Heart left ventricle (tissue), 16 donors: ENCODE data around the gene LUC7L. TPM values are rescaled to one million over a fixed set of nuclear protein-coding genes. Genes with fewer than 3 reads are reported as not detected.
"Not testable (repeated sequence)": the region's sequence is repeated elsewhere in the genome, so short reads cannot be mapped to it uniquely, and the experiment has no call there.

Experiments
- ATAC-seq, 4 donors: fragments of 200-7000 bp; cut with Tn5 transposase; one replicate each; pipeline ENCODE4 v1.9.1; 2020 to 2022; ENCODE audit warnings: moderate library complexity in 4 of 4, mild to moderate bottlenecking in 3 of 4, moderate number of reproducible peaks in 1 of 4
- DNase-seq, 5 donors: peaks; one replicate each; pipeline ENCODE4 v3.0.0-alpha.2; 2020
- H3K27ac ChIP-seq, 12 donors: fragments of 200-600 bp; sonication (generic) in 4 of 12; one replicate each; pipeline versions ENCODE4 v1.5.0 to v1.8.0; 2016 to 2022; ENCODE audit warnings: mild to moderate bottlenecking in 2 of 12
- H3K27me3 ChIP-seq, 9 donors: fragments of 200-600 bp; sonication (generic) in 2 of 9; one replicate each; pipeline versions ENCODE4 v1.5.1 to v1.8.0; 2016 to 2022; ENCODE audit warnings: mild to moderate bottlenecking in 3 of 9
- H3K36me3 ChIP-seq, 9 donors: fragments of 200-600 bp; sonication (generic) in 2 of 9; one replicate each; pipeline versions ENCODE4 v1.5.0 to v1.8.0; 2018 to 2022; ENCODE audit warnings: mild to moderate bottlenecking in 2 of 9
- H3K4me1 ChIP-seq, 12 donors: fragments of 200-600 bp; sonication (generic) in 4 of 12; one replicate each; pipeline versions ENCODE4 v1.5.0 to v1.8.0; 2016 to 2022; ENCODE audit warnings: mild to moderate bottlenecking in 3 of 12
- H3K4me3 ChIP-seq, 12 donors: fragments of 200-600 bp; sonication (generic) in 4 of 12; one replicate each; pipeline versions ENCODE4 v1.5.0 to v1.8.0; 2017 to 2022; ENCODE audit warnings: mild to moderate bottlenecking in 9 of 12, moderate library complexity in 4 of 12
- H3K9me3 ChIP-seq, 12 donors: fragments of 200-600 bp; sonication (generic) in 4 of 12; one replicate each; pipeline versions ENCODE4 v1.5.0 to v1.8.0; 2016 to 2022; ENCODE audit warnings: mild to moderate bottlenecking in 1 of 12
- CTCF ChIP-seq, 12 donors: fragments of 200-600 bp; sonication (generic) in 4 of 12; IDR thresholded peaks; one replicate each; pipeline versions ENCODE4 v1.5.0 to v1.8.0; 2018 to 2022; ENCODE audit warnings: antibody characterized with exemption in 12 of 12, mild to moderate bottlenecking in 5 of 12
- POLR2A ChIP-seq, 2 donors: fragments of 450-650 bp; IDR thresholded peaks; one replicate each; pipeline ENCODE4 v1.6.1; 2017; ENCODE audit warnings: antibody characterized with exemption in 2 of 2, mild to moderate bottlenecking in 2 of 2, moderate library complexity in 2 of 2
- WGBS, 4 donors: extraction: QIAGEN DNeasy Blood & Tissue Kit in 2 of 4; methylation state at CpG; one replicate each; pipeline versions ENCODE4 v1.1.5 to v1.1.7; 2013 to 2018; 5-methylcytosine and 5-hydroxymethylcytosine counted together
- intact Hi-C, 10 donors: fragments of 100-400 bp; cut with DNase I; formaldehyde crosslinking; loops; one replicate each; pipeline versions ENCODE4 v1.11.1 to v1.14.2; 2022
- polyA plus RNA-seq, 2 donors: library from polyadenylated mRNA; stranded (reverse); fragments of 200-250 nt; gene quantifications; one replicate each; pipeline ENCODE4 v1.2.3, GENCODE V29; 2013
- total RNA-seq, 9 donors: library from RNA; depleted of rRNA in 2 of 9; stranded (reverse); fragments of >200 nt in 2 of 9; fragmentation: NEBNext Ultra II Directional in 3 of 9; extraction: Animal tissue kit (Norgen Biotek cat#: 25700) in 3 of 9; gene quantifications; one replicate each; pipeline versions ENCODE4 v1.1.0 to v1.2.4, GENCODE V29; 2016 to 2023
- donor health status: ischemic (EF 13 %, LVEDD 7.1; RV severe dilation, severe dysfunction).
- donor health status: healthy with polysubstance abuse.
- donor health status: DM: no; HTN: yes; CAD: no.
- donor health status: DM: no; HTN: no; CAD: no.
- donor health status: ischemic (EF 25% LVEDD 6.9; RV normal size, moderate dysfunction).
- donor health status: ischemic (EF 25% LVEDD 5.7; RV mildly dilated, moderate dysfunction).
- donor health status: healthy.
- donor health status: DM: yes; HTN: yes; CAD: no.
- donor health status: ischemic (EF 35%, LVEDD 5.7; RV mildly dilated, moderate dysfunction).
- donor health status: nonischemic (EF 11% LVEDD 7.7; RV severe dilation, severe dysfunction).
- donor health status: DM: yes; HTN: yes; CAD: no.
- donor health status: PGD.
- donor health status: ischemic (EF 29% LVEDD 5.4; RV normal size, mild dysfunction).
- donor health status: nonischemic (EF 23%, LVEDD 6.1; RV moderate dilation, normal function).

LUC7L gene
- total and polyA plus RNA-seq, 11 donors = 12.5 to 47.5 (median 19.4) TPM

GRCh38 chr16:240559-240958 lies 11.3 kb upstream of the LUC7L start:
- no peak for TF ChIP-seq POLR2A (IDR thresholded peaks at IDR 0.05)
- TF ChIP-seq CTCF (IDR thresholded peaks at IDR 0.05) = no peak
- Histone ChIP-seq H3K27me3 (no peaks in the 10 kb centered on the region), H3K27ac (peak overlapping the region in 11 of 12 donors; percentile 15 to 67 (median 50)), H3K9me3 (no peaks in the 10 kb centered on the region), H3K4me3 (no peak overlapping the region), H3K4me1 (peaks cover 0 to 56% (median 31%) of the 10 kb centered on the region in 12 donors), H3K36me3 (peaks cover 0 to 4% (median 0%) of the 10 kb centered on the region in 9 donors)
- no peak for ATAC-seq
- WGBS, 4 donors = 87 to 95% (median 92%) methylated on average over 8 of the region's 8 CpGs
- DNase-seq = peak in 1 of 5 donors; percentile 1
- intact Hi-C loops = loop anchor here in 1 of 10 donors (10.0 kb wide), 1 partner anchor 104 kb away; no protein-coding TSS in a partner anchor

GRCh38 chr16:239948-240277 lies 10.7 kb upstream of the LUC7L start:
- H3K4me1 ChIP-seq = peaks cover 0 to 60% (median 34%) of the 10 kb centered on the region in 12 donors
- H3K9me3 ChIP-seq = no peaks in the 10 kb centered on the region
- no peak overlapping the region for H3K4me3 ChIP-seq
- H3K27me3 ChIP-seq = no peaks in the 10 kb centered on the region
- intact Hi-C loops = loop anchor here in 3 of 10 donors (5.0 to 10.0 kb wide), 2 partner anchors 105 to 112 kb away; partner anchors contain the start of gene AXIN1 (in 2 of the 3)
- ATAC-seq (no peak), DNase-seq (peak in 1 of 5 donors; percentile 23)
- 64 to 68% (median 67%) methylated on average over 3 of the region's 3 CpGs for WGBS, 4 donors
- TF ChIP-seq POLR2A (IDR thresholded peaks at IDR 0.05) = no peak
- TF ChIP-seq CTCF (IDR thresholded peaks at IDR 0.05) = no peak
- H3K36me3 ChIP-seq = peaks cover 0 to 4% (median 0%) of the 10 kb centered on the region in 9 donors
- peak overlapping the region in 11 of 12 donors; percentile 15 to 67 (median 50) for H3K27ac ChIP-seq

- ATAC-seq = peak; percentile 86 to 97 (median 96)
- peak in 11 of 12 donors; percentile 4 to 62 (median 43) for TF ChIP-seq CTCF (IDR thresholded peaks at IDR 0.05)
- peak; percentile 85 to 98 for TF ChIP-seq POLR2A (IDR thresholded peaks at IDR 0.05)
- DNase-seq = peak; percentile 95 to 96 (median 96)
- Histone ChIP-seq H3K27me3 (no peaks in the 10 kb centered on the region), H3K36me3 (peaks cover 0 to 4% (median 0%) of the 10 kb centered on the region in 9 donors), H3K4me1 (peaks cover 0 to 26% (median 15%) of the 10 kb centered on the region in 12 donors), H3K4me3 (peak within 1 kb of the TSS; percentile 73 to 98 (median 92)), H3K9me3 (no peaks in the 10 kb centered on the region), H3K27ac (peak within 1 kb of the TSS; percentile 89 to 99 (median 98))
- WGBS, 4 donors = 0 to 1% (median 0%) methylated on average over 44 to 85 of the region's 85 CpGs
- intact Hi-C loops = loop anchor here in 5 of 10 donors (2.0 to 5.0 kb wide), 2 partner anchors 118 kb away; partner anchors contain the start of gene AXIN1 (in 5 of the 5)
These were observed 5.4 kb upstream of the LUC7L start, which contains the start of gene FAM234A for GRCh38 chr16:234468-235305. FAM234A (plus strand) TSS chr16:234821; CDS start chr16:254414, 19,593 bp downstream.

- WGBS, 4 donors = 79 to 86% (median 80%) methylated on average over 22 of the region's 22 CpGs
- intact Hi-C loops = loop anchor here in 1 of 10 donors (5.0 kb wide), 1 partner anchor 121 kb away; the partner anchor contains the start of gene AXIN1
These were observed 1.7 kb upstream of the LUC7L start for GRCh38 chr16:230949-231348.

GRCh38 chr16:230351-230750 lies 1.1 kb upstream of the LUC7L start:
- H3K4me3 ChIP-seq, H3K27ac ChIP-seq, DNase-seq, H3K9me3 ChIP-seq, H3K27me3 ChIP-seq, ATAC-seq: not testable (repeated sequence)
- Histone ChIP-seq H3K4me1 (peaks cover 3 to 30% (median 17%) of the 10 kb centered on the region in 12 donors), H3K36me3 (peaks cover 0 to 28% (median 23%) of the 10 kb centered on the region in 9 donors)
- intact Hi-C loops = loop anchor here in 1 of 10 donors (5.0 kb wide), 1 partner anchor 122 kb away; the partner anchor contains the start of gene AXIN1
- 91 to 96% (median 95%) methylated on average over 18 of the region's 18 CpGs for WGBS, 4 donors

More at GRCh38 chr16:230949-231348, 1.7 kb upstream of the LUC7L start:
- ATAC-seq = no peak
- Histone ChIP-seq H3K27ac (no peak overlapping the region), H3K27me3 (no peaks in the 10 kb centered on the region), H3K36me3 (peaks cover 0 to 22% (median 18%) of the 10 kb centered on the region in 9 donors), H3K9me3 (no peaks in the 10 kb centered on the region), H3K4me1 (peaks cover 3 to 36% (median 22%) of the 10 kb centered on the region in 12 donors), H3K4me3 (no peak overlapping the region)
- TF ChIP-seq CTCF (IDR thresholded peaks at IDR 0.05) (no peak), POLR2A (IDR thresholded peaks at IDR 0.05) (no peak)
- DNase-seq = no peak
